HEK293 (cell line): ENCODE data around the gene HRK.

Source experiments
- GFI1B ChIP-seq: fragments of 450-650 bp; formaldehyde crosslinking; IDR thresholded peaks from 2 replicates; pipeline ENCODE4 v1.5.1; 2016; ENCODE audit warnings: missing biosample characterization, missing genetic modification characterization
- GLI4 ChIP-seq: fragments of 450-650 bp; formaldehyde crosslinking; IDR thresholded peaks from 2 replicates; pipeline ENCODE4 v1.5.1; 2016; ENCODE audit warnings: missing biosample characterization, missing genetic modification characterization
- HOXA7 ChIP-seq: sonication (generic); formaldehyde crosslinking; IDR thresholded peaks from 2 replicates; pipeline ENCODE4 v1.8.1; 2022; ENCODE audit warnings: missing genetic modification reagents, borderline replicate concordance
- KLF17 ChIP-seq: fragments of 450-650 bp; formaldehyde crosslinking; IDR thresholded peaks from 2 replicates; pipeline ENCODE4 v1.5.1; 2016; ENCODE audit warnings: missing biosample characterization, missing genetic modification characterization
- SETDB1 ChIP-seq: IDR thresholded peaks from one replicate; pipeline ENCODE4 v1.6.1; 2017; ENCODE audit warnings: mild to moderate bottlenecking, low read length, moderate library complexity, mixed read lengths; ENCODE audit not compliant: insufficient read length
- SP2 ChIP-seq: fragments of 450-650 bp; formaldehyde crosslinking; IDR thresholded peaks from 2 replicates; pipeline ENCODE4 v1.5.1; 2016; ENCODE audit warnings: missing biosample characterization, missing genetic modification characterization
- TRIM28 ChIP-seq: IDR thresholded peaks from 2 replicates; pipeline ENCODE4 v1.6.1; 2011; ENCODE audit warnings: low read length, control low read depth, borderline replicate concordance
- YY1 ChIP-seq: fragments of 450-650 bp; formaldehyde crosslinking; IDR thresholded peaks from 2 replicates; pipeline ENCODE4 v1.5.1; 2018; ENCODE audit warnings: missing biosample characterization, missing genetic modification characterization
- ZBTB26 ChIP-seq: fragments of 450-650 bp; formaldehyde crosslinking; optimal IDR thresholded peaks from 2 replicates; pipeline ENCODE3; 2016; ENCODE audit warnings: missing biosample characterization, mild to moderate bottlenecking, missing genetic modification characterization
- ZEB2 ChIP-seq: fragments of 450-650 bp; formaldehyde crosslinking; IDR thresholded peaks from 2 replicates; pipeline ENCODE4 v1.5.1; 2016; ENCODE audit warnings: missing biosample characterization, missing genetic modification characterization
- ZNF132 ChIP-seq: fragments of 450-650 bp; formaldehyde crosslinking; IDR thresholded peaks from 2 replicates; pipeline ENCODE4 v1.5.1; 2017; ENCODE audit warnings: missing biosample characterization, missing genetic modification characterization, borderline replicate concordance
- ZNF24 ChIP-seq: fragments of 450-650 bp; formaldehyde crosslinking; IDR thresholded peaks from 2 replicates; pipeline ENCODE4 v1.5.1; 2016; ENCODE audit warnings: missing biosample characterization, missing genetic modification characterization
- ZNF248 ChIP-seq: fragments of 450-650 bp; formaldehyde crosslinking; IDR thresholded peaks from 2 replicates; pipeline ENCODE4 v1.5.1; 2017; ENCODE audit warnings: missing biosample characterization, missing genetic modification characterization
- ZNF302 ChIP-seq: fragments of 450-650 bp; formaldehyde crosslinking; IDR thresholded peaks from 2 replicates; pipeline ENCODE4 v1.5.1; 2016; ENCODE audit warnings: missing biosample characterization, missing genetic modification characterization, low read depth
- ZNF354C ChIP-seq: fragments of 450-650 bp; formaldehyde crosslinking; IDR thresholded peaks from 2 replicates; pipeline ENCODE4 v1.5.1; 2016; ENCODE audit warnings: missing biosample characterization, missing genetic modification characterization, low read depth, borderline replicate concordance
- ZNF362 ChIP-seq: fragments of 450-650 bp; formaldehyde crosslinking; IDR thresholded peaks from 2 replicates; pipeline ENCODE4 v1.5.1; 2016; ENCODE audit warnings: missing biosample characterization, missing genetic modification characterization
- ZNF398 ChIP-seq: fragments of 450-650 bp; formaldehyde crosslinking; IDR thresholded peaks from 2 replicates; pipeline ENCODE4 v1.5.1; 2017; ENCODE audit warnings: missing biosample characterization, missing genetic modification characterization
- ZNF449 ChIP-seq: fragments of 450-650 bp; formaldehyde crosslinking; IDR thresholded peaks from 2 replicates; pipeline ENCODE4 v1.5.1; 2017; ENCODE audit warnings: missing biosample characterization, mild to moderate bottlenecking, missing genetic modification characterization, moderate library complexity
- ZNF488 ChIP-seq: fragments of 450-650 bp; formaldehyde crosslinking; IDR thresholded peaks from 2 replicates; pipeline ENCODE4 v1.5.1; 2016; ENCODE audit warnings: missing biosample characterization, missing genetic modification characterization
- ZNF510 ChIP-seq: fragments of 450-650 bp; formaldehyde crosslinking; IDR thresholded peaks from 2 replicates; pipeline ENCODE4 v1.5.1; 2018; ENCODE audit warnings: mild to moderate bottlenecking, missing genetic modification characterization, missing biosample characterization; ENCODE audit not compliant: insufficient replicate concordance
- ZNF514 ChIP-seq: fragments of 450-650 bp; formaldehyde crosslinking; IDR thresholded peaks from 2 replicates; pipeline ENCODE4 v1.5.1; 2016; ENCODE audit warnings: missing biosample characterization, missing genetic modification characterization
- ZNF544 ChIP-seq: fragments of 450-650 bp; formaldehyde crosslinking; IDR thresholded peaks from 2 replicates; pipeline ENCODE4 v1.5.0; 2017; ENCODE audit warnings: missing biosample characterization, missing genetic modification characterization
- ZNF600 ChIP-seq: fragments of 450-650 bp; formaldehyde crosslinking; IDR thresholded peaks from 2 replicates; pipeline ENCODE4 v1.5.1; 2016; ENCODE audit warnings: missing biosample characterization, missing genetic modification characterization
- ZNF660 ChIP-seq: fragments of 450-650 bp; IDR thresholded peaks from 2 replicates; pipeline ENCODE4 v1.5.1; 2018; ENCODE audit warnings: missing biosample characterization, mild to moderate bottlenecking, missing genetic modification characterization
- ZNF677 ChIP-seq: fragments of 450-650 bp; IDR thresholded peaks from 2 replicates; pipeline ENCODE4 v1.5.0; 2018; ENCODE audit warnings: missing biosample characterization, mild to moderate bottlenecking, missing genetic modification characterization, moderate library complexity
- ZXDB ChIP-seq: fragments of 450-650 bp; formaldehyde crosslinking; IDR thresholded peaks from 2 replicates; pipeline ENCODE4 v1.5.1; 2016; ENCODE audit warnings: missing biosample characterization, missing genetic modification characterization
- TF ChIP-seq, protein P1 (sequence below): fragments of 450-650 bp; formaldehyde crosslinking; IDR thresholded peaks from 2 replicates; pipeline ENCODE4 v1.5.1; 2016; ENCODE audit warnings: missing biosample characterization, missing genetic modification characterization
- TF ChIP-seq, protein P2 (sequence below): fragments of 450-650 bp; formaldehyde crosslinking; IDR thresholded peaks from 2 replicates; pipeline ENCODE4 v1.5.1; 2017; ENCODE audit warnings: missing biosample characterization, missing genetic modification characterization

The HRK gene

DNA sequence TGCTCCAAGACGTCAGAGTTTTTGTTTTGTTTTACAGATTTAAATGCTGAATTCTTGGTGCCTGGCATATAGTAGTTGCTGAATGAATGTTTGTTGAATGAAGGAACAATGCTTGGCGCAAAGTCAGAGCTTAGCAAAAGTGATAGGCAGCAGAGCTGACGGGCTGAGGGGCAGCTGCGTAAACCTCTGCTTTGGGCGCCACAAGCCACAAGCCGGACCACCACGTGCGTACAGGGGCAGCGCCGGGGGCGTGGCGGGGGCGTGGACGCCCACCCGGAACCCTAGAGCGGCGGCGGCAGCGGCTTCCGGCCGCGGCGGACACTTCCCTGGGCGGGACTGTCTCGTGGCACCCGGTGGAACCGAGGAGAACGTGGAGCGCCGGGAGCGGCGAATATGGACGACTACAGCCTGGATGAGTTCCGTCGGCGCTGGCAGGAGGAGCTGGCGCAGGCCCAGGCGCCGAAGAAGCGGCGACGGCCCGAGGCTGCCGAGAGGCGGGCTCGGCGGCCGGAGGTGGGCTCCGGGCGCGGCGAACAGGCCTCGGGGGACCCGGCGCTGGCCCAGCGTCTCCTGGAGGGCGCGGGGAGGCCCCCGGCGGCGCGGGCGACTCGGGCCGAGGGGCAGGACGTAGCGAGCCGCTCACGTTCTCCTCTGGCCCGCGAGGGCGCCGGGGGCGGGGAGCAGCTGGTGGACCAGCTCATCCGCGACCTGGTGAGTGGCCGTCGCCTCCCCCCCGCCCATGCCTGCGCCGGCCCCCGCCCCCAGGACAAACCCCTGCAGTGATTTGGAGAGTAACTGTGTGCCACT lies 29.6 kb upstream of the HRK start, which contains the start of gene FBXW8 (continued):
- TF ChIP-seq SP2 (tag by site-specific recombination): peak; percentile 75
- TF ChIP-seq, protein P1, sequence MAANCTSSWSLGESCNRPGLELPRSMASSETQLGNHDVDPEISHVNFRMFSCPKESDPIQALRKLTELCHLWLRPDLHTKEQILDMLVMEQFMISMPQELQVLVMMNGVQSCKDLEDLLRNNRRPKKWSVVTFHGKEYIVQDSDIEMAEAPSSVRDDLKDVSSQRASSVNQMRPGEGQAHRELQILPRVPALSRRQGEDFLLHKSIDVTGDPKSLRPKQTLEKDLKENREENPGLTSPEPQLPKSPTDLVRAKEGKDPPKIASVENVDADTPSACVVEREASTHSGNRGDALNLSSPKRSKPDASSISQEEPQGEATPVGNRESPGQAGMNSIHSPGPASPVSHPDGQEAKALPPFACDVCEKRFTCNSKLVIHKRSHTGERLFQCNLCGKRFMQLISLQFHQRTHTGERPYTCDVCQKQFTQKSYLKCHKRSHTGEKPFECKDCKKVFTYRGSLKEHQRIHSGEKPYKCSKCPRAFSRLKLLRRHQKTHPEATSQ: no peak
- TF ChIP-seq ZNF302: no peak
- no peak for TF ChIP-seq ZNF398
- TF ChIP-seq ZNF544 (tag by site-specific recombination): no peak
- TF ChIP-seq YY1 (tag by site-specific recombination): peak; percentile 65; the same call in 1 of the 2 replicates
- no peak for TF ChIP-seq HOXA7 (CRISPR knock-in tag)
- TF ChIP-seq ZBTB26 (tag by site-specific recombination): peak; percentile 83
- TF ChIP-seq ZNF660 (tag by site-specific recombination): no peak
- TF ChIP-seq ZEB2 (tag by site-specific recombination): peak; percentile 80
- no peak for TF ChIP-seq ZNF248
- peak; percentile 46; the same call in 1 of the 2 replicates for TF ChIP-seq KLF17 (tag by site-specific recombination)
- no peak for TF ChIP-seq SETDB1
- peak; percentile 29; the same call in 1 of the 2 replicates for TF ChIP-seq ZNF677 (tag by site-specific recombination)
- no peak for TF ChIP-seq ZNF514 (tag by site-specific recombination)
- TF ChIP-seq ZNF510: no peak
- TF ChIP-seq, protein P2, sequence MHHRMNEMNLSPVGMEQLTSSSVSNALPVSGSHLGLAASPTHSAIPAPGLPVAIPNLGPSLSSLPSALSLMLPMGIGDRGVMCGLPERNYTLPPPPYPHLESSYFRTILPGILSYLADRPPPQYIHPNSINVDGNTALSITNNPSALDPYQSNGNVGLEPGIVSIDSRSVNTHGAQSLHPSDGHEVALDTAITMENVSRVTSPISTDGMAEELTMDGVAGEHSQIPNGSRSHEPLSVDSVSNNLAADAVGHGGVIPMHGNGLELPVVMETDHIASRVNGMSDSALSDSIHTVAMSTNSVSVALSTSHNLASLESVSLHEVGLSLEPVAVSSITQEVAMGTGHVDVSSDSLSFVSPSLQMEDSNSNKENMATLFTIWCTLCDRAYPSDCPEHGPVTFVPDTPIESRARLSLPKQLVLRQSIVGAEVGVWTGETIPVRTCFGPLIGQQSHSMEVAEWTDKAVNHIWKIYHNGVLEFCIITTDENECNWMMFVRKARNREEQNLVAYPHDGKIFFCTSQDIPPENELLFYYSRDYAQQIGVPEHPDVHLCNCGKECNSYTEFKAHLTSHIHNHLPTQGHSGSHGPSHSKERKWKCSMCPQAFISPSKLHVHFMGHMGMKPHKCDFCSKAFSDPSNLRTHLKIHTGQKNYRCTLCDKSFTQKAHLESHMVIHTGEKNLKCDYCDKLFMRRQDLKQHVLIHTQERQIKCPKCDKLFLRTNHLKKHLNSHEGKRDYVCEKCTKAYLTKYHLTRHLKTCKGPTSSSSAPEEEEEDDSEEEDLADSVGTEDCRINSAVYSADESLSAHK: no peak; the same call in 1 of the 2 replicates
- TF ChIP-seq ZNF24: peak; percentile 19; the same call in 1 of the 2 replicates
- peak; percentile 96 for TF ChIP-seq ZXDB (tag by site-specific recombination)
- TF ChIP-seq TRIM28: peak; percentile 57; the same call in 1 of the 2 replicates
- TF ChIP-seq ZNF362 (tag by site-specific recombination): no peak
- no peak for TF ChIP-seq ZNF132 (tag by site-specific recombination)
- no peak for TF ChIP-seq ZNF488 (tag by site-specific recombination)
- no peak for TF ChIP-seq ZNF354C
- TF ChIP-seq ZNF449 (tag by site-specific recombination): no peak
- TF ChIP-seq ZNF600 (tag by site-specific recombination): no peak; the same call in 1 of the 2 replicates
- no peak for TF ChIP-seq GFI1B (tag by site-specific recombination)
- no peak for TF ChIP-seq GLI4 (tag by site-specific recombination)
